Measurements from ENCODE around the gene AMER2.

DNA sequence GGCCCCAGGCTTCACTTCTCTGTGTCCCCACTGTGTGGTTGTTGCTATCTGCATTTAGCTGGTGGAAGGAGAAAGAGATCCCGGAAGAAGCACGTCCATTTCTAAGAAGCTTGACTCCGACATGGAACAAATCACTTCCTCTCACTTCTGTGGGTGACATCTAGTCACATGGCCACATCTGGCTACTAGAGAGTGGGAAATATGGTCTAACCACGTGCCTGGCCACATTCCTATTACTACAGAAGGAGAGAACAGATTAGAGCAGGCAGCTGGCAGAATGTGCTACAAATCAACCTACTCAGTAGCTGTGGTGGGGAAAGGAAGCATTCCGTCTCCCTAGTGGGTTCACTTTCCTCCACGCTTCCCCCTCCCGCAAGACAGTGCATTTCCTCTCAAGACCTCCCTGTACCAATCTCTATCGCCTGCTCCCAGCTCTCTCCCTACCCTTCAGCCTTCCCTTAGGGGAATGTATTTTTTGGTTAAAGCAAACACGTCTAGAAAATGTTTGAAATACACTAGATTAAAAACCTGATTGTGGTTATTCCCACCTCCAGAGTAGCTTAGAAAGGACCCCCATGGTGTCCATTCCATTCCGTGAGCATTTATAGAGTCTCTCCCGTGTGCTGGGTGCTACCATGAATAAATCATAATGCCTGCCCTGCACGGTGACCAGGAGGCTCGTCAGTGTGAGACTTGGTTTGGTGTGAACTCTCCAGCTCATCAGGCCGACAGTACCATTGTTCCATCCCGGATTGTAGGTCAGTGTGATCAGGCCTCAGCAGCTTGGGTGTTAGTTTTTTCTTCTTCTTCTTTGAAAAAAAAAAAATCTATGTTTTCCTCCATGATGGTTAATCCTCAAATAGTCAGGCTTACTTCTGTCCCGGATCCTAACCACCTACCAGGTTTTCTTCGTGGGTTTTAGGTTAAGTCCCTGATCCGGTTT is 8.0 kb upstream of the AMER2 start:
- TF ChIP-seq, protein P1, sequence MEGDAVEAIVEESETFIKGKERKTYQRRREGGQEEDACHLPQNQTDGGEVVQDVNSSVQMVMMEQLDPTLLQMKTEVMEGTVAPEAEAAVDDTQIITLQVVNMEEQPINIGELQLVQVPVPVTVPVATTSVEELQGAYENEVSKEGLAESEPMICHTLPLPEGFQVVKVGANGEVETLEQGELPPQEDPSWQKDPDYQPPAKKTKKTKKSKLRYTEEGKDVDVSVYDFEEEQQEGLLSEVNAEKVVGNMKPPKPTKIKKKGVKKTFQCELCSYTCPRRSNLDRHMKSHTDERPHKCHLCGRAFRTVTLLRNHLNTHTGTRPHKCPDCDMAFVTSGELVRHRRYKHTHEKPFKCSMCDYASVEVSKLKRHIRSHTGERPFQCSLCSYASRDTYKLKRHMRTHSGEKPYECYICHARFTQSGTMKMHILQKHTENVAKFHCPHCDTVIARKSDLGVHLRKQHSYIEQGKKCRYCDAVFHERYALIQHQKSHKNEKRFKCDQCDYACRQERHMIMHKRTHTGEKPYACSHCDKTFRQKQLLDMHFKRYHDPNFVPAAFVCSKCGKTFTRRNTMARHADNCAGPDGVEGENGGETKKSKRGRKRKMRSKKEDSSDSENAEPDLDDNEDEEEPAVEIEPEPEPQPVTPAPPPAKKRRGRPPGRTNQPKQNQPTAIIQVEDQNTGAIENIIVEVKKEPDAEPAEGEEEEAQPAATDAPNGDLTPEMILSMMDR (IDR thresholded peaks at IDR 0.05), result no peak
- TF ChIP-seq EP300 (IDR thresholded peaks at IDR 0.05) (no peak), POLR2A (IDR thresholded peaks at IDR 0.05; ENCODE audit: low read depth) (no peak), POLR2AphosphoS5 (IDR thresholded peaks at IDR 0.05) (no peak)
